GM19438 (cell line): ENCODE results near the gene ANP32B.
"Not testable (repeated sequence)": the region's sequence is repeated elsewhere in the genome, so short reads cannot be mapped to it uniquely, and the experiment has no call there.

Experiments used
- ATAC-seq: cut with Tn5 transposase; IDR thresholded peaks from one replicate; pipeline ENCODE4 v1.9.1; 2021; ENCODE audit warnings: low read depth; ENCODE audit not compliant: unreplicated experiment

ANP32B gene

DNA sequence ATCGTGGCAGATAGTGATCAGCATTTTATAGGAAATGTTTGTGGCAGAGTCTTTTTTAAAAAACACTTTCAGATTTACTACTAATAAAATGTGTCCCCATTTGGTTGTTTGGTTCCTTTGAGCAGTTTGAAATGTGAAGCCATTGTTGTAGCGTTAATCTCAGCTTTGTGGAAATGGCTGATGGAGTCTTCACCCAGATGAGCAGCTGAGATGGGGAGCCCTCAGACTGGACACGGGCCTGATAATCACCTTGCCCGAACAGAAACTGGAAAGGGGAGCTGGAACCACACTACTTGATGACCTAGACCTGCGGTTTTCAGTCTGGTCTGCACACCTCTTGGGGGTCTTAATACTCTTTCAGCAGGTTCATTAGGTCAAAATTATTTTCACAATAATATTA is 20.6 kb upstream of the ANP32B start:
- ATAC-seq: no peak

DNA sequence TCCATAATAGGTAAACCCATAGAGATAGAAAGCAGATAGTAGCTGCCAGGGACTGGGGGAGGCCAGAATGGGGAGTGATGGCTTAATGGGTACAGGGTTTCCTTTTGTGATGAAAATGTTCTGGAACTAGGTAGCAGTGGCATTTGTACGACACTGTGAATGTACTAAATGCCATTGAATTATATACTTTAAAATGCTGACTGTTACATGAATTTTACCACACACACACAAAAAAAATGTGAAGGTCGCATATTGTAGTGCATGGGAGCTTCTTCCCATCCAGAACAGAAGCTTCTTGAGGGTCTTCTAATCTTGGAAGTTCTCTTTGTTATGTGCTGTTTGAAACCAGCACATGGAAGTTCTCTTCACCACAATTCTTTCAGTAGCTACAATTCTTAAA is 19.9 kb upstream of the ANP32B start:
- no peak for ATAC-seq

DNA sequence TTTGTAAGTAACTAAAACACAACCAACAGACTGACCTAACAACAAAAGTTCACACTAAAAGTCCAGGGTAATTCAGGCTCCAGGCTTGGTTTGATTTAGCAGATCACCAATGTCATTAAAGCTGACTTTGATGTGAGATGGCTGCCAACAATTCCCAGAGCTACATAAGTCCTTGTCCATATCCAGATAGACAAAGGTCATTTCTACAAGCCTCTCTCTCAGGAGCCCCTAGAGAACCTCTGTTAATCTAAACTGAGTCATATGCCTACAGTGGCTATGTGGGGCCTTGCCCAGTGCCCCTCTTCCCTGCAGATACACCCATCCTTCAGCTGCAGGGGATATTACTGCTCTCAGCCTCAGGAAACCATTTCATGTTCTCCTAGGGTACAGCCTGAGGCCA is 18.2 kb upstream of the ANP32B start:
- no peak for ATAC-seq

DNA sequence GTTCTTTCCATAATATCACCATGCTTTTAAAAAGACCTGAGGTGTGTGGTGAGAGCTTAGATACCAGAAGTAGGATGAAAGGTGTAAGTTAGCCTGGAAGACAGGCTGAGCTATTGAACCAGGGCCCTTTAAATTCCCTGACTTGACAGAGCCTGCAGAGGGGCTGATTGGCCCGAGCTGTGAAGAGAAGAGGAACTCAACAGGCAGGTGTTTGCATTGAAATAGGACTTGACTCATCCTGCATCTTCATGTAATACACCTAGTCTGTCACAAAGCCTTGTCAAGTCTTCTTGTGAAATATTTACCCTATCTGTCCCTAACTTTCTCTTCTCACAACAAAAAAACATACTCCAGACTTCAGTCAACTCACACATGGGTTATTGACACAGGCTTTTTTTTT is 16.6 kb upstream of the ANP32B start:
- ATAC-seq: no peak

DNA sequence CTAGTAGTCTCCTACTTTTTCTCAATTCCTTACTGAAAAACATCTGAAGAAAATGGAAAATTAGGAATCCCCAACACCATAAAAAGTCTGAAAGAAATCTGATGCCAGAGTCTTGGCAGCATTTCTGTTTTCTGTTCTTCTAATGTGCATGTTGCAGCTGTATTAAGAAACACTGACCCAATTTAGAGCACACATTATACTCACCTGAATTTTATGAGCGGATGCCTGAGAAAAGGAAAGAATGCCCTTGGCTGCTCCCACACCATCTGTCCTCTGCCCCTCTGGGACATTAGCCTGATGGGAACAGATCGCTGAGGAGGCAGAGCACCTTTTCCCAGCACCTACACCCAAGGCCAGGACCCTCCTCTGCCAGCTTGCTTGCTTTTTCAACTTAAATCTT is 14.1 kb upstream of the ANP32B start:
- ATAC-seq: no peak

DNA sequence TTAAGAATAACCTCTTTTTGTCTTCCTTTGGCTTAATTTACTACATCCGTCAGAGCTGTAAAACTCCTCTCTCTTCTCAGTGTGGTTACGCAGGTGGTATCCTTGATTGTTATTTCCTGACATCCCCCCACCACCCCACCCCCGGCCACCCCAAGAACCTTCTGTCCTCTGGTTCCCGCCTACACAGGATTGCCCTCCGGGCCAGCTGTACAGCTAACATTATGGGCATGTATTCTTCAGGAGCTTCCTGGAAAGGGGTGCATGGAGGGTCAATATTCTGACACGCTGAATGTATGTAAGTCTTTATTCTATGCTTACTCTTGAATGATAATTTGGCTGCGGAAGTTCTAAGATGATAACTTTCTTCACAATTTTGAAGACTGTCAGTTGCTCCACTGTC is 13.0 kb upstream of the ANP32B start:
- no peak for ATAC-seq

DNA sequence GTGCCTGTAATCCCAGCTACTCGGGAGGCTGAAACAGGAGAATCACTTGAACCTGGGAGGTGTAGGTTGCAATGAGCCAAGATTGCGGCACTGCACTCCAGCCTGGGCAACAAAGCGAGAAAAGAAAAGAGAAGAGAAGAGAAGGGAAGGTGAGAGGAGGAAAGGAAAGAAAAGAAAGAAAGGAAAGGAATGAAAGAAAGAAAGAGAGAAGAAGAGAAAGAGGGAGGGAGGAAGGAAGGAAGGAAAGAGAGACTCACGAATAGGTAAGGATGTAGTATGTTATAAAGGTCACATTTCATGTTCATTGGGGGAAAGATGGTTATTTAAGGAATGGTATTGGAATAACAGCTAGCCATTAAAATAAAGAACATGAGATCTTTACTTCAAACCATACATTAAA is 10.4 kb upstream of the ANP32B start:
- ATAC-seq: no peak

DNA sequence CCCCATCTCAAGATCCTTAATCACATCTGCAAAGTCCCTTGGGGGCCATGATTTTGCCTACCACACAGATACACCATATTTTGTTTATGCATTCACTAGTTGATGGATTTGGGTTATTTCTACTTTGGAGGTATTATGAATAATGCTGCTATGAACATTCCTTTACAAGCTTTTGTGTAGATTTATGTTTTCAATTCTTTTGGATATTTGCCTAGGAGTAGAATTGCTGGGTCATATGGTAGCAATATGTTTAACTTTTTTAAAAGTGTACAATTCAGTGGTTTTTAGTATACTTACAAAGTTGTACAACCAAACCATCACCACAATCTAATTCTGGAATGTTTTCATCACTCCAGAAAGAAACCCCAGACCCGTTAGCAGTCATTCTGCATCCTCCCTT is 7.8 kb upstream of the ANP32B start:
- no peak for ATAC-seq

DNA sequence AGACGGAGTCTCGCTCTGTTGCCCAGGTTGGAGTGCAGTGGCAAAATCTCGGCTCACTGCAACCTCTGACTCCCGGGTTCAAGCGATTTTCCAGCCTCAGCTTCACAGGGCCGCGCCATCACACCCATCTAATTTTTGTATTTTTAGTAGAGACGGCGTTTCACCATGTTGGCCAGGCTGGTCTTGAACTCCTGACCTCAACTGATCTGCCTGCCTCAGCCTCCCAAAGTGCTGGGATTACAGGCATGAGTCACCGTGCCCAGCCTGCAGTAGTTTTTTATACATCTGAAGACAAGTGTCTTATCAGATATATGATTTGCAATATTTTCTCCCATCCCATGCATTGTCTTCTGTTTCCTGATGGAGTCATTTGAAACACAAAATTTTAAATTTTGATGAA is 6.5 kb upstream of the ANP32B start:
- not testable (repeated sequence) for ATAC-seq

DNA sequence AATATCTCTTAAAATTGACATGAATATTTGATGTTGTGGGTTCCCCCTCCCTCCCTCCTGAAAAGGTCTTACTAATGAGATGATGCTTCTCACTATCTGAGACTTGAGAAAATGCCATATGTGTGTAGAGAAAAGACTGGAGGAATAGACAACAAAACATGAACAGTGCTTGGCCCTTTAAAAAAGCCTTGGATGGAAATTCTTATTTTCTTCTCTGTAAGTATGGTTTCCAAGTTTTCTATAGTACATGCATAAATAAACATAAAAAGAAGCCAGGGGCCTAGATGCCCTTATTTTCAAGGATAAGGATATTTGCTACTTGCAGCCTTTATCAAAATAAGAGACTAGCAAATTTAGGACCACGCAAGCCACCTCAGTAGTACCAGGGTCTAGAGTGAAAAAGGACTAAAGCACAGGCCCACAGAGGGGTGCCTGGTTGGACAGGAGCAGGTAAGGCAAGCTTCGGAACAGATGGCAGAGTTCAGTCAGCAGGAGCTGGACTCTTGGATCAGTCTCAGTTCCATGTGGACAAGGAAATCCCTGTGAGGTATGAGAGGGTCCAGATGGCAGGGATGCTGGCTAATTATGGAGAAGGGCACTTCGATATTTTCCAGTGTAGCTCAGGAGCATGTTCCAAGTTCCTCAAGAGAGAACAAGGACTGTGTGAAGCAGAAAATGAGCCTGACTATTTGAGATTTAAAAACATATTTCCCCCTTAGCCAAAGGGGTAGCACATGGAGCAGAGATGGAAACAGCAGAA is 4.6 kb upstream of the ANP32B start:
- no peak for ATAC-seq

DNA sequence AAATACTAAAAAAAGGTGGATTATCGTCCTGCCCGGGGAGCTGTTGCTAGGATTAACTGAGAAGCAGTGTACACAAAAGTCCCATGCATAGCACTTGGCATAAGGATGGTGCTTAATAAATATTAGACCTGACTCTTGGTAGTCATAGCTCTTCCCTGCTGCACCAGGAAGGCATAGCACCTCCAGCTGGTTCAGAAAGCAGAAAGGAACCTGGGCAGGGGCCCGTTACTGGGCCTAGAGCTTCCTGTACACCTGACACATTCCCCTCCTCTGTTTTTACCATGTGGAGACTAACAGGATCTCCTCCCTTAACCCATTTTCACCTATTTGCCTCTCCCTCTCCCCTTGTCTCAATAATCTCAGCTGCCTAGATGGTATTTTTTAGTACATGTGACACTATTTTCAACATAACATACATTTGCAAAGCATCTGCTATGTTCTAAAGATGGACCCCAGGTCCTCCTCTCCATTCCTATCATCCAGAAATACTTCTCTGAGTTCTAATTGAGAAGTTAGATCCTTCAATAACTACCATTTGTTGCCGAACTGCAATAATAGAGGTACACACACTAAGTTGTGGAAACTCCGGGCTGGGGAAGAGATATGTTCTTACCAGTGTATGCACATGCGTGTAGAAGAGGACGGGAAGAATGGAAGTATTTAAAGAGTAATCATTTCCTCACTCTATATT is 3.2 kb upstream of the ANP32B start:
- no peak for ATAC-seq

DNA sequence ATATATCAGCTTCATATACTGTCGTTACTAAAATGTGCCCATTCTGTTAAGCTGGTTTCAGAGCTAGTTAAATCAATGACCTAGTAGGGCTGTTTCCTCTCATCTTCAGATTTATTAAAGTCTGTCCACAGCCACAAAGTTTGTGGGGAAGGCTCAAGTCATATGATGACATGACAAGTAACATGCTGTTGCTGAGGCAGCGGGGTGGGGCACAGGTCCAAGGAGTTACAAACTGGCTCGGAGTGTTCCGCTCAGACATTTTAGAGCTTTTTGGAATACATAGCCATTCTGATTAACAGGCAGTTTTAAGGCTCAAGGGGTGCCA is 2.7 kb upstream of the ANP32B start:
- ATAC-seq: no peak

DNA sequence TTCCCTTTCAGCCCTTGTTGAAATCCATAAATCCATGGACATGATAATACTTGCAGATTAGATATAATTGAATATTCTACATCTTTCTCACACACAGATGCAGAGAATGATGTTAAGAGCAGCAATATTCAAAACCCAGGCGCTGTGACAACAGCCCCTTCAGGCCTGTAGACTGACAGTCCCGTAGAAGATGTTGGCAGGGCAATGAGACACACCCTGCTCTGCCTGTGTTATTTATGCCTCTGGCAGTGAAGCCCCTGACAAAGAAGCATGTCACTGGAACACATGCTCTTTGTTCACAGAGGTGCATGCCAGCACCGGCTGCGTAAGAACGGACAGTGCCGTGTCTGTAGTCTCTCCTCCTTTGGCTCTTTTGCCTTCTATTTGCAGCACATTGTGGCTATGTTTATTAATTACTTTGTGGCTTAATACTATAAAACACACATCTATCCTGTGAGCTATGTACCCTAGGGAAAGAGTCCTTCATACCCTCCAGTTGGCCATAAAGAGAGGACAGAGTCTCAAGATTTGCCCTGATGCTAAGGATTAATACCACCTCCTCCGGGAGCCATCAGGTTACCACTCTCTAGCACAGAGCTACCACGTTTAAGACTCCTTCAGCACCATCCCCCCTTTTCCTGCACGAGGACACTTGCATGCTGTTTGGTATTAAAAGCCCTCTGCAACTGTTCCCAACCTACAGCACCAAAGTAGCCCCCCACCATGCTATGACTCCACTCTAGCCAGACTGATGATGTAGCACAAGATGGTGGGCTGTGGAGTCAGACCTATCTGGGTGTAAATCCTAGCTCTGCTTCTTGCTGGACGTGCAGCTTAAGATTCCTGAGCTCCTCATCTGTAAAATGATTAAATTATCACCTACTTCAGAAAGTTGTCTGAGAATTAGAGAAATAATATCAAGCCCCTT is 2.0 kb upstream of the ANP32B start:
- ATAC-seq: no peak

DNA sequence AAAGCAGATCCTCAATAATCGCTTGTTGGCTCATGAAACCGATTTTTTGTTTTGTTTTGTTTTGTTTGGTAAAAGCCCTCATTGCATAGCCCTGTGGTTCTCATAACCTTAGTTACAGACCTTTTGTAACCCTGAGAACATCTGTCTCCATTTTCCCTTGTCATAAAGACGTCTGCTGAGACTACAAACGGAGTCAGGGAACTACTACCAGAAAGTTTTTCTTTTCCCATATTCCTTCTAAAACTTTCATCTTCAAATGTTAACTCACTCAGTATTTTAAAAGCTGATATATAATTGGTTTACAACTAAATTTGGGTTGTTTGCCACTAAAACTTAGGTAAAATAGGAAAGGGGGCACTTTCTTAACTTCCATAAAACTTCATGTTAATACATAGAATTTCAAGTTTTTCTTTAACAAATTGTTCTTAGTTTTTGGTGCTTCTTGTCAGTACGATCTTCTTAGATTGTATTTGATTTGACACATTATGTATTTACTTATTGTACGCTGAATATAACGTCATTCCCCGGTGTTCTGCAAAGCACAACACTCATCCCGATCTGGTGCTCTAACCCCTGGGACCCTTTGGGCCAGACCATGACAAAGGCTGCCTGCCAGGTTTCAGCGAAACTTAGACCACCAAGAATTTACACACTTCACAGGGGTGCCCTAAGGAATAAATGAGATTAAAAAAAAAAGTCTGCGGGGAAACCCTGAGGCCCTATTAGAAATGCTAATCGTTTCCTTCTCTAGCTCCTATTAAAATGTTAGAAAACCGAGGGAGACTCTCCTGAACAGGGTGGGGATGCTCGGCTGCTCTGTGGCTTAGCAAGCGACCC is 1.1 kb upstream of the ANP32B start:
- no peak for ATAC-seq

DNA sequence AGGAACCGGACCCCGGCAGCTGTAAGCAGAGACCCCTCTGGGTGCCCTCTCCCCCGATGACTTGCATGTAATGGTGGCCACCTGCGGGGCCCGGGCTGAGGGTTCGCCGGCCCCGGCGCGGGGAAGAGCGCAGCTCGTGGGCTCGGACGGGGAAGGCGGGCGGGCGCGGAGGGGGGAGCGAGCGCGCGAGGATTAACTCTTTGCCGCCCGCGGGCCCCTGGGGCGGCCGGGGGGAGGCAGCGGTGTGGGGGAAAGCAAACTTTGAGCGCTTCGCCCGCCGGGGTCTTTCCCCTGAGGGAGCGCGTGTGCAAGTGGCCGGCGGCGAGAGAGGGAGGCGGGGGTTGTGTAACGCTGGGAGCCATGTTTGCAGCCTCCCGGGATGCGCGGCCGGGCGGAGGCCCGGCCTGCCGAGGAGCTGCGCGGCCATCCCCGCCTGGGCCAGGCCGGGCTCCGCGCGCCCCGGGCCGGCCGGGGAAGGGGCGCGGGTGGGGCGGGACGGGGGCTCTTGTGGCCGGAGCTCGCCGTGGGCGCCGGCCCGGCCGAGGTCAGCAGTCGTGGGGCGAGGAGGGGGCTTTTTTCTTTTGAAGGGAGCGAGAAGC is 547 bp downstream of the ANP32B start:
- peak; percentile 4 for ATAC-seq

DNA sequence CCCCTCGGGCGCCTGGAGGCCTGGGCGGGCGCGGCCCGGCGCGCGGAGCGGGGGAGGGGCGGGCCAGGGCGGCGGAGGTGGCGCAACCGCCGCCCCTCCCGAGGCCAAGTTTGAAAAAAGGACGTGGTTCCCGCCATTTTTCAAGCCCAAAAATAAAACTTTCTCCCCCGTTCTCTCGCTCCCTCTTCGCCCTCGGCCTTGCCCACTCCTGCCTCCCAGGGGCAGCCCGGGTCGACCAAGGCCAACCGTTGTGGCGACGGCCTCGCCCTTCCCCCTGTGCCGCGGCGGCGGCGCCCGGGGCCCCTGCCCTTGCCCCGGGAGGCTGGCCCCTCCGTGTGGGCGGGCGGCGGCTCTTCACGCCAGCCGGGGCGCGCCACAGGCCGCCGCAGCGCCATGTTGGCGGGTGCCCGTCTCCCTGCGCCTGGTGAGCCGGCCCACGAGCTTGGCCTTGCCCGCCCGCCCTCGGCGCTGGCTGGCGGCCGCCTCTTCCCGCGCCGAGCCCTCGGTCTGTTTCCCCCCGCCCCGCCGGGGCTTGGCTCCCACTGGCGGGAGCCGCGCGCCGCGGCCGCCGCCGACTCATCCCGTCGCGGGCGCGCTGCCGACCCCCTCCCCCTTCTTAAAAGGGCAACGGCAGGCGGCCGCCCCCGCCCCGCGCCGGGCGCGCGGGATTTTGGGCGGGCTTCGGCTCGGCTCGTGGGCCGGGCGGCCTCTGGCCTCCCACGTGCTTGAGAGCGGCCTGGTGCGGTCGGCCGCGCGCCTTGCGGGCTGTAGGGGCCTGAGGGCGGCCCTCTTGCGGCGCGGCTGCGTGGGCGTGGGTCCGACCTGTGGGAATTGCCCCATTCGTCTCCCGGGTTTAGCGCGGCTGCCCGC is 1.3 kb downstream of the ANP32B start:
- peak; percentile 17 for ATAC-seq

DNA sequence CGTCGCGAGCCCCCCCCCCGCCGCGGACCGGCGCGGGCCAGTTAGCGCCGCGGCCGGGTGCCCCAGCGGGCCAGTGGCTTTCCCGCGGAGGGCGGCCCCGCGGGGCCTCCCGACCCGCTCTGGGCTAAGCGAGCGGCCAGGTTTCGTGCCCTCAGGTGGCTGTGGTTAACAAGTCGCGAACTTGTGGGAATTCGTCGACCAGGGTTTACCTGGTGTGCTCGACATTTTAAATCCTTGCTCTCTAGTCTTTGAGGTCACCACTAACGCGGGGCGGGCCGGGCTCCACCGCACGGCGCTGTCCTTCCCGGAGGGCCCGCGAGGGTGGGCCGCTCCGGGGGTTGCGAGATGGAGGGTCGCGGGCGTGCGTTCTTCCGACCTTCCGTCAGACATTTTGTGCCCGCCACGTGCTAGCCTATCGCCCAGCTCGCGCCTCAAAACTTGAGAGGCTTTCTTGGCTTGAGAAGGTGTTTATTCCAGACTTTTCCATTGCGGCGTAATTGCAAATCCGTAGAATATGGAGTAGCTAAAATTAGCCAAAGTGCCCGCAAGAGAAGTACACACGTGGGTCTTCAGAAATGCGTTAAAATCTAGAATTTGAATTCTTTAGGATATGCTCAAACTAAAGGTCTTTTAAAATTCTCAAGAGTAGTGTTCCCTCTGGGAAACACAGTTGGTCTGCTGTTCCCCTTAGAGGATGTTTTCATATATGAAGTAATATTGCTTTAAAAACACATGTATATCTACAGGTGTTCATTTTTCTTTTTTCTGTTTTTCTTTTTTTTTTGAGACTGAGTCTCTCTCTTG is 2.1 kb downstream of the ANP32B start:
- no peak for ATAC-seq

DNA sequence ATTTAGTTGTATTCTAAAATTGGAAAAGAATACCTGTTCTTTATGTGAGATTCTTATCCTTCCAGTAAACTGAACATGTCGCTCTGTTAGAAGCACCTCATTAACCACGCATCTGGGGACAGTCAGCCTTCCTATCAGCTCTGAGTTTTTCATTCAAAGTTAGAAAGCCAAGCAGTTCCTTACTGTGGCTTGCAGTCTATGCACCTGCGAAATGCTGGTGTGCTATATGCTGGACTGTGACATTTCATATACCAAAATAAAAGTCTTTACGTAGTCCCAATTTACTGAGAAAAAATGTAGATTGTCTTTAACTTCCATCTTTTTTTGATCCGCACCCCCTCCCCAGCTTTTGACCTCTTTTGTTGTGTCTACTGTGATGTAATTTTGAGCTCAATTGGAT is 4.3 kb downstream of the ANP32B start:
- no peak for ATAC-seq
